Keratinocyte (primary cell): ENCODE data around the gene PHRF1. TPM values are rescaled to one million over a fixed set of nuclear protein-coding genes. Genes with fewer than 3 reads are reported as not detected.

Experiments used
- DNase-seq: peaks from one replicate; pipeline ENCODE4 v3.0.0-alpha.2; 2011; ENCODE audit warnings: low read depth, missing footprints, low spot score
- FAIRE-seq: peaks from 2 replicates; lab custom pipeline; 2011; peaks lifted over from hg19 to GRCh38; lab: Jason Lieb, UNC
- H2AFZ ChIP-seq: 2 replicates; pipeline ENCODE4 v1.6.0; 2012; ENCODE audit warnings: low read length, control low read depth, inconsistent platforms; ENCODE audit not compliant: control insufficient read depth
- H3K27ac ChIP-seq: 2 replicates; pipeline ENCODE4 v1.5.1; 2011; ENCODE audit warnings: low read length; ENCODE audit not compliant: control insufficient read depth, insufficient read depth
- H3K27me3 ChIP-seq: 3 replicates; pipeline ENCODE4 v1.6.0; 2011; ENCODE audit warnings: low read length; ENCODE audit not compliant: control insufficient read depth, insufficient read depth; ENCODE audit errors: extremely low read depth
- H3K36me3 ChIP-seq, 2 experiments: 2 replicates in 1 of 2; 3 replicates in 1 of 2; pipeline ENCODE4 v1.5.1; 2011; ENCODE audit warnings: low read length in 2 of 2, mild to moderate bottlenecking in 1 of 2; ENCODE audit not compliant: control insufficient read depth in 2 of 2, insufficient read depth in 2 of 2; ENCODE audit errors: extremely low read depth in 1 of 2
- H3K4me1 ChIP-seq: 3 replicates; pipeline ENCODE4 v1.5.1; 2011; ENCODE audit warnings: low read length; ENCODE audit not compliant: control insufficient read depth, insufficient read depth; ENCODE audit errors: extremely low read depth
- H3K4me2 ChIP-seq: 3 replicates; pipeline ENCODE4 v1.6.0; 2011; ENCODE audit warnings: low read depth, low read length; ENCODE audit not compliant: control insufficient read depth, insufficient read depth; ENCODE audit errors: extremely low read depth
- H3K4me3 ChIP-seq, 3 experiments: fragments of 200-600 bp in 1 of 3; sonication (generic) in 1 of 3; 2 replicates in 2 of 3; 3 replicates in 1 of 3; pipeline ENCODE4 v1.5.1; 2011 to 2016; ENCODE audit warnings: low read length in 3 of 3, mild to moderate bottlenecking in 3 of 3, control low read depth in 2 of 3, inconsistent platforms in 1 of 3, low read depth in 1 of 3, mixed read lengths in 1 of 3, mixed run types in 1 of 3, moderate library complexity in 1 of 3; ENCODE audit not compliant: control insufficient read depth in 2 of 3, insufficient read depth in 2 of 3; ENCODE audit errors: extremely low read depth in 1 of 3
- H3K79me2 ChIP-seq: 2 replicates; pipeline ENCODE4 v1.6.0; 2012; ENCODE audit warnings: low read length; ENCODE audit not compliant: control insufficient read depth, insufficient read depth
- H3K9ac ChIP-seq: 3 replicates; pipeline ENCODE4 v1.6.0; 2011; ENCODE audit warnings: low read length; ENCODE audit not compliant: control insufficient read depth, insufficient read depth; ENCODE audit errors: extremely low read depth
- H3K9me1 ChIP-seq: 3 replicates; pipeline ENCODE4 v1.6.0; 2011; ENCODE audit warnings: low read length; ENCODE audit not compliant: control insufficient read depth, insufficient read depth; ENCODE audit errors: extremely low read depth
- H3K9me3 ChIP-seq: 2 replicates; pipeline ENCODE4 v1.5.1; 2012; ENCODE audit warnings: low read depth, low read length; ENCODE audit not compliant: control insufficient read depth
- H4K20me1 ChIP-seq: 3 replicates; pipeline ENCODE4 v1.6.0; 2011; ENCODE audit warnings: low read length; ENCODE audit not compliant: control insufficient read depth, insufficient read depth; ENCODE audit errors: extremely low read depth
- CTCF ChIP-seq, 3 experiments: IDR thresholded peaks in 1 of 3; conservative IDR thresholded peaks in 1 of 3; optimal IDR thresholded peaks in 1 of 3; 2 replicates in 2 of 3; 3 replicates in 1 of 3; pipeline versions ENCODE3 to v1.5.1; 2011; ENCODE audit warnings: low read length in 3 of 3, mild to moderate bottlenecking in 3 of 3, moderate library complexity in 2 of 3, control low read depth in 1 of 3, inconsistent platforms in 1 of 3; ENCODE audit not compliant: insufficient read depth in 2 of 3; ENCODE audit errors: extremely low read depth in 1 of 3
- EZH2 ChIP-seq: IDR thresholded peaks from one replicate; pipeline ENCODE4 v1.6.1; 2012; ENCODE audit warnings: inconsistent platforms, mild to moderate bottlenecking, low read length, moderate library complexity
- dilution Hi-C: fragments of 300-500 bp; cut with MboI; formaldehyde crosslinking; loops from one replicate; pipeline ENCODE4 v1.7.0; 2020; ENCODE audit warnings: low sequenced_read_pairs; ENCODE audit not compliant: extremely low pct_ligation_motif_present
- polyA plus RNA-seq, 5 experiments: library from polyadenylated mRNA; depleted of rRNA in 3 of 5; stranded (reverse) in 3 of 5; stranded (forward) in 1 of 5; unstranded in 1 of 5; fragments of >200 nt; gene quantifications; 1 replicate in 1 of 5; 2 replicates in 3 of 5; 3 replicates in 1 of 5; pipeline versions ENCODE4 v1.2.1 to v1.2.3, GENCODE V29; 2011 to 2012; ENCODE audit warnings: missing spikeins in 2 of 5, low read depth in 1 of 5, low replicate concordance in 1 of 5

PHRF1 gene
- polyA plus RNA-seq, 1 donor (not counting 4 experiments of a cell fraction or from before 2014, with no cell fraction given) = 10.7 TPM

- Histone ChIP-seq H3K9me3 (no peaks in the 10 kb centered on the region), H3K9me1 (no peaks in the 10 kb centered on the region), H4K20me1 (peaks cover 9% of the 10 kb centered on the region), H3K36me3 (peaks cover 2 to 3% of the 10 kb centered on the region in 2 experiments), H3K79me2 (peaks cover 11% of the 10 kb centered on the region), H3K27ac (no peak overlapping the region), H3K4me1 (peaks cover 21% of the 10 kb centered on the region), H3K4me3 (no peak overlapping the region), H3K9ac (no peak overlapping the region), H3K27me3 (peaks cover 6% of the 10 kb centered on the region), H2AFZ (no peak overlapping the region), H3K4me2 (no peak overlapping the region)
- FAIRE-seq (no peak), DNase-seq (no peak)
- TF ChIP-seq EZH2 (no peak), CTCF (optimal IDR thresholded peaks at IDR 0.05 in 1 of 3, IDR thresholded peaks at IDR 0.05 in 1 of 3, conservative IDR thresholded peaks at IDR 0.05 in 1 of 3; ENCODE audit: extremely low read depth in 1 of 3, insufficient read depth in 2 of 3, low read length in 3 of 3) (no peak)
- dilution Hi-C loops = no loop called here
These were observed 37.7 kb upstream of the PHRF1 start for GRCh38 chr11:538431-539051.

GRCh38 chr11:539971-540481 is 36.2 kb upstream of the PHRF1 start:
- Histone ChIP-seq H3K27ac (no peak overlapping the region), H3K27me3 (peaks cover 8% of the 10 kb centered on the region), H3K79me2 (no peaks in the 10 kb centered on the region), H3K4me1 (peaks cover 11% of the 10 kb centered on the region), H3K9me1 (no peaks in the 10 kb centered on the region), H3K9me3 (no peaks in the 10 kb centered on the region), H4K20me1 (no peaks in the 10 kb centered on the region), H3K4me3 (no peak overlapping the region), H3K9ac (no peak overlapping the region), H3K4me2 (no peak overlapping the region), H2AFZ (no peak overlapping the region), H3K36me3 (no peaks in the 10 kb centered on the region)
- no peak for FAIRE-seq
- dilution Hi-C loops = no loop called here
- no peak for DNase-seq
- TF ChIP-seq CTCF (optimal IDR thresholded peaks at IDR 0.05 in 1 of 3, IDR thresholded peaks at IDR 0.05 in 1 of 3, conservative IDR thresholded peaks at IDR 0.05 in 1 of 3; ENCODE audit: extremely low read depth in 1 of 3, insufficient read depth in 2 of 3, low read length in 3 of 3) = no peak
- no peak for TF ChIP-seq EZH2
